ENCODE results near the gene CEP128. TPM values are rescaled to one million over a fixed set of nuclear protein-coding genes. Genes with fewer than 3 reads are reported as not detected.

The CEP128 gene
- polyA plus RNA-seq, 1 experiment = 1.9 TPM

GRCh38 chr14:80940146-80940545, 1.4 kb downstream of the CEP128 start:
- TF ChIP-seq CTCF (IDR thresholded peaks at IDR 0.05; ENCODE audit: insufficient read depth, low read depth, low read length) = no peak
- H3K4me3 ChIP-seq (ENCODE audit: low read depth, low read length) = no peak overlapping the region
- ChIA-PET CTCF (interaction anchor here (0.6 to 2.1 kb wide), 2 partner anchors 10 to 353 kb away, joined by 4 to 6 read pairs; no protein-coding TSS in a partner anchor), POLR2A (no interaction called here)
- no peaks in the 10 kb centered on the region for H3K27me3 ChIP-seq (ENCODE audit: control insufficient read depth, insufficient read depth, low read length)
- DNase-seq (ENCODE audit: low read depth) = no peak
- H3K36me3 ChIP-seq (ENCODE audit: control insufficient read depth, insufficient read depth, low read length) = no peaks in the 10 kb centered on the region

- POLR2A ChIA-PET = no interaction called here
- no peak for DNase-seq (ENCODE audit: low read depth)
- H3K4me3 ChIP-seq (ENCODE audit: low read depth, low read length) = no peak overlapping the region
- no peaks in the 10 kb centered on the region for H3K27me3 ChIP-seq (ENCODE audit: control insufficient read depth, insufficient read depth, low read length)
- TF ChIP-seq CTCF (IDR thresholded peaks at IDR 0.05; ENCODE audit: insufficient read depth, low read depth, low read length) = no peak
- CTCF ChIA-PET = interaction anchor here (1.2 kb wide), 1 partner anchor 51 kb away, joined by 3 read pairs; no protein-coding TSS in a partner anchor
- H3K36me3 ChIP-seq (ENCODE audit: control insufficient read depth, insufficient read depth, low read length) = no peaks in the 10 kb centered on the region
Measured at GRCh38 chr14:80933686-80934085, 7.9 kb downstream of the CEP128 start.

- no peaks in the 10 kb centered on the region for H3K36me3 ChIP-seq (ENCODE audit: control insufficient read depth, insufficient read depth, low read length)
- CTCF ChIA-PET = interaction anchor here (1.2 kb wide), 2 partner anchors 10 to 51 kb away, joined by 3 read pairs; no protein-coding TSS in a partner anchor
- POLR2A ChIA-PET = no interaction called here
- no peak for TF ChIP-seq CTCF (IDR thresholded peaks at IDR 0.05; ENCODE audit: insufficient read depth, low read depth, low read length)
- no peak for DNase-seq (ENCODE audit: low read depth)
- H3K27me3 ChIP-seq (ENCODE audit: control insufficient read depth, insufficient read depth, low read length) = no peaks in the 10 kb centered on the region
- H3K4me3 ChIP-seq (ENCODE audit: low read depth, low read length) = no peak overlapping the region
Measured at GRCh38 chr14:80933282-80933681, 8.3 kb downstream of the CEP128 start.

- no peak overlapping the region for H3K4me3 ChIP-seq (ENCODE audit: low read depth, low read length)
- no peak for TF ChIP-seq CTCF (IDR thresholded peaks at IDR 0.05; ENCODE audit: insufficient read depth, low read depth, low read length)
- DNase-seq (ENCODE audit: low read depth) = peak; percentile 58
- H3K36me3 ChIP-seq (ENCODE audit: control insufficient read depth, insufficient read depth, low read length) = no peaks in the 10 kb centered on the region
- CTCF ChIA-PET = interaction anchor here (0.8 to 1.5 kb wide), 2 partner anchors 10 to 82 kb away, joined by 3 to 6 read pairs; partner anchors contain the start of gene CEP128
- no peaks in the 10 kb centered on the region for H3K27me3 ChIP-seq (ENCODE audit: control insufficient read depth, insufficient read depth, low read length)
- POLR2A ChIA-PET = no interaction called here
Measured at GRCh38 chr14:80930836-80931389, 10.6 kb downstream of the CEP128 start.

GRCh38 chr14:80930095-80930494, 11.4 kb downstream of the CEP128 start:
- POLR2A ChIA-PET = no interaction called here
- H3K27me3 ChIP-seq (ENCODE audit: control insufficient read depth, insufficient read depth, low read length) = no peaks in the 10 kb centered on the region
- no peaks in the 10 kb centered on the region for H3K36me3 ChIP-seq (ENCODE audit: control insufficient read depth, insufficient read depth, low read length)
- TF ChIP-seq CTCF (IDR thresholded peaks at IDR 0.05; ENCODE audit: insufficient read depth, low read depth, low read length) = no peak
- no peak overlapping the region for H3K4me3 ChIP-seq (ENCODE audit: low read depth, low read length)
- no peak for DNase-seq (ENCODE audit: low read depth)
- CTCF ChIA-PET = interaction anchor here (1.5 kb wide), 1 partner anchor 11 kb away, joined by 6 read pairs; the partner anchor contains the start of gene CEP128

Measured in BJ (cell line).